HepG2 (cell line): Measurements from ENCODE around the gene IKZF3. TPM values are rescaled to one million over a fixed set of nuclear protein-coding genes. Genes with fewer than 3 reads are reported as not detected.
A peak's percentile ranks its signal among the peaks of the same experiment; 100 is the strongest.

ENCODE experiments used
- HMGA1 ChIP-seq: sonication (generic); formaldehyde crosslinking; conservative IDR thresholded peaks from 2 replicates; pipeline ENCODE4 v1.4.0; 2020; ENCODE audit warnings: missing genetic modification reagents
- KAT2B ChIP-seq: fragments of 150-350 bp; IDR thresholded peaks from 2 replicates; pipeline ENCODE4 v1.6.1; 2014; ENCODE audit warnings: low read depth, low read length, borderline replicate concordance
- KLF12 ChIP-seq: sonication (generic); formaldehyde crosslinking; IDR thresholded peaks from 2 replicates; pipeline ENCODE4 v1.4.0; 2020; ENCODE audit warnings: missing genetic modification reagents, borderline replicate concordance
- SALL1 ChIP-seq: sonication (generic); formaldehyde crosslinking; IDR thresholded peaks from 2 replicates; pipeline ENCODE4 v1.8.0; 2022; ENCODE audit warnings: mild to moderate bottlenecking, missing genetic modification reagents
- TBL1XR1 ChIP-seq: fragments of 150-350 bp; IDR thresholded peaks from 2 replicates; pipeline ENCODE4 v1.6.1; 2014; ENCODE audit warnings: borderline replicate concordance, low read length; ENCODE audit not compliant: partially characterized antibody
- U2AF1 ChIP-seq: fragments of 200-400 bp; formaldehyde crosslinking; optimal IDR thresholded peaks from 2 replicates; pipeline ENCODE3; 2017; ENCODE audit warnings: mild to moderate bottlenecking, low read depth, low read length
- ZKSCAN1 ChIP-seq: fragments of 150-350 bp; IDR thresholded peaks from 2 replicates; pipeline ENCODE4 v1.6.1; 2014; ENCODE audit warnings: low read length
- ZNF629 ChIP-seq: sonication (generic); formaldehyde crosslinking; conservative IDR thresholded peaks from 2 replicates; pipeline ENCODE4 v1.5.0; 2020; ENCODE audit warnings: missing genetic modification reagents
- ZSCAN21 ChIP-seq: sonication (generic); formaldehyde crosslinking; IDR thresholded peaks from 2 replicates; pipeline ENCODE4 v1.8.0; 2022; ENCODE audit warnings: mild to moderate bottlenecking, missing genetic modification reagents, moderate library complexity, borderline replicate concordance
- polyA plus RNA-seq, 8 experiments: library from polyadenylated mRNA; depleted of rRNA in 3 of 8; stranded (reverse) in 7 of 8; unstranded in 1 of 8; fragments of >200 nt; fragmentation: Illumina TruSeq in 4 of 8; extraction: Trizol in 4 of 8; gene quantifications; 2 replicates each; pipeline versions ENCODE4 v1.2.1 to v1.2.3, GENCODE V29; 2011 to 2016; ENCODE audit warnings: low read depth in 4 of 8, missing spikeins in 1 of 8, mixed read lengths in 1 of 8; ENCODE audit not compliant: insufficient read depth in 1 of 8
- total RNA-seq, 5 experiments: library from RNA; depleted of rRNA; stranded (reverse); fragments of >200 nt; fragmentation: Illumina TruSeq; extraction: Trizol; gene quantifications; 2 replicates each; pipeline ENCODE4 v1.2.3, GENCODE V29; 2016; ENCODE audit warnings: low read depth in 1 of 5
- TF ChIP-seq, protein P1 (sequence below): IDR thresholded peaks from 2 replicates; pipeline ENCODE4 v1.6.1; 2012; ENCODE audit warnings: low read length, improper control_type of control experiment
- TF ChIP-seq, protein P2 (sequence below): sonication (generic); formaldehyde crosslinking; IDR thresholded peaks from 2 replicates; pipeline ENCODE4 v1.4.0; 2020; ENCODE audit warnings: missing genetic modification reagents, mild to moderate bottlenecking, borderline replicate concordance
- TF ChIP-seq, protein P3 (sequence below), 2 experiments: sonication (generic) in 1 of 2; formaldehyde crosslinking in 1 of 2; IDR thresholded peaks; 2 replicates each; pipeline versions ENCODE4 v1.6.1 to v1.9.0; 2014 to 2022; ENCODE audit warnings: antibody characterized with exemption in 1 of 2, borderline replicate concordance in 1 of 2, inconsistent platforms in 1 of 2, low read depth in 1 of 2, missing genetic modification reagents in 1 of 2
- TF ChIP-seq, protein P4 (sequence below): sonication (generic); formaldehyde crosslinking; IDR thresholded peaks from 2 replicates; pipeline ENCODE4 v1.4.0; 2020; ENCODE audit warnings: missing genetic modification reagents, borderline replicate concordance

IKZF3 gene
- total and polyA plus RNA-seq, 2 of the 13 experiments (the other 11 are each of a cell fraction or from before 2014, with no cell fraction given) = not detected

DNA sequence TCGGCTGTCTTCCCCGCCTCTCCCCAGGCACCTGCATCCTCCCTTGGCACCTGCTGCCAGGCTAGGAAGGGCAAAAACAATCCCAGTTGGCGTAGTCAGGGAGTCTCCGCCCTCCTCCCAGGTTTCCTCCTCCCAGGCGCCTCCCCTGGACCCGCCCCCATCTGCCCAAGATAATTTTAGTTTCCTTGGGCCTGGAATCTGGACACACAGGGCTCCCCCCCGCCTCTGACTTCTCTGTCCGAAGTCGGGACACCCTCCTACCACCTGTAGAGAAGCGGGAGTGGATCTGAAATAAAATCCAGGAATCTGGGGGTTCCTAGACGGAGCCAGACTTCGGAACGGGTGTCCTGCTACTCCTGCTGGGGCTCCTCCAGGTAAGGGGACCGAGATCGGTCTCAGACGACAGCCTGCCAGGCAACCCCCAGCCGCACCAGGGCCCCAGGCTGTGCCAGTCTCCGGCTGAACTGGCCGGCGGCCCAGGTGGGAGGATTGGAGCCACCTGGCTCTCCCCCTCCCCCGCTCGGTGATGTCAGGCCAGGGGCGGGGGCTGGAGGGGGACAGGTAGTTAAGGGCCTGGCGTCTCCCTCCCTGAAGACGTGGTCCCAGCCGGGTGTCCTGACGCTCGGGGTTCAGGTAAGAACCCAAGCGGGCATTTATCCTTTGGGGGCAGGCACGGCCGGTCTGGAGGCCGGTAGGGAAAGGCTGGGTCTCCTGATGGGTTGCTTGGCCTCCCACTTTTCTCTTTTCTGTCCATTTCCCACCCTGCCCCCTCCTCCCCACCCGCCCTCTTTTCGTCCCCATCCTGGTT lies 126.1 kb downstream of the IKZF3 start, which contains the start of gene GRB7 (continued):
- TF ChIP-seq ZNF629 (CRISPR knock-in tag) (0 out of 2 replicates have a peak, but pooled peaks have one; percentile 15), KLF12 (CRISPR knock-in tag) (peak; percentile 85), SALL1 (CRISPR knock-in tag) (peak; percentile 38), HMGA1 (no peak), TBL1XR1 (peak; percentile 28), KAT2B (no peak), U2AF1 (peak; percentile 29), ZKSCAN1 (no peak), ZSCAN21 (peak; percentile 58; the same call in 1 of the 2 replicates)
- TF ChIP-seq, protein P1, sequence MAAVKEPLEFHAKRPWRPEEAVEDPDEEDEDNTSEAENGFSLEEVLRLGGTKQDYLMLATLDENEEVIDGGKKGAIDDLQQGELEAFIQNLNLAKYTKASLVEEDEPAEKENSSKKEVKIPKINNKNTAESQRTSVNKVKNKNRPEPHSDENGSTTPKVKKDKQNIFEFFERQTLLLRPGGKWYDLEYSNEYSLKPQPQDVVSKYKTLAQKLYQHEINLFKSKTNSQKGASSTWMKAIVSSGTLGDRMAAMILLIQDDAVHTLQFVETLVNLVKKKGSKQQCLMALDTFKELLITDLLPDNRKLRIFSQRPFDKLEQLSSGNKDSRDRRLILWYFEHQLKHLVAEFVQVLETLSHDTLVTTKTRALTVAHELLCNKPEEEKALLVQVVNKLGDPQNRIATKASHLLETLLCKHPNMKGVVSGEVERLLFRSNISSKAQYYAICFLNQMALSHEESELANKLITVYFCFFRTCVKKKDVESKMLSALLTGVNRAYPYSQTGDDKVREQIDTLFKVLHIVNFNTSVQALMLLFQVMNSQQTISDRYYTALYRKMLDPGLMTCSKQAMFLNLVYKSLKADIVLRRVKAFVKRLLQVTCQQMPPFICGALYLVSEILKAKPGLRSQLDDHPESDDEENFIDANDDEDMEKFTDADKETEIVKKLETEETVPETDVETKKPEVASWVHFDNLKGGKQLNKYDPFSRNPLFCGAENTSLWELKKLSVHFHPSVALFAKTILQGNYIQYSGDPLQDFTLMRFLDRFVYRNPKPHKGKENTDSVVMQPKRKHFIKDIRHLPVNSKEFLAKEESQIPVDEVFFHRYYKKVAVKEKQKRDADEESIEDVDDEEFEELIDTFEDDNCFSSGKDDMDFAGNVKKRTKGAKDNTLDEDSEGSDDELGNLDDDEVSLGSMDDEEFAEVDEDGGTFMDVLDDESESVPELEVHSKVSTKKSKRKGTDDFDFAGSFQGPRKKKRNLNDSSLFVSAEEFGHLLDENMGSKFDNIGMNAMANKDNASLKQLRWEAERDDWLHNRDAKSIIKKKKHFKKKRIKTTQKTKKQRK = no peak
- TF ChIP-seq, protein P2, sequence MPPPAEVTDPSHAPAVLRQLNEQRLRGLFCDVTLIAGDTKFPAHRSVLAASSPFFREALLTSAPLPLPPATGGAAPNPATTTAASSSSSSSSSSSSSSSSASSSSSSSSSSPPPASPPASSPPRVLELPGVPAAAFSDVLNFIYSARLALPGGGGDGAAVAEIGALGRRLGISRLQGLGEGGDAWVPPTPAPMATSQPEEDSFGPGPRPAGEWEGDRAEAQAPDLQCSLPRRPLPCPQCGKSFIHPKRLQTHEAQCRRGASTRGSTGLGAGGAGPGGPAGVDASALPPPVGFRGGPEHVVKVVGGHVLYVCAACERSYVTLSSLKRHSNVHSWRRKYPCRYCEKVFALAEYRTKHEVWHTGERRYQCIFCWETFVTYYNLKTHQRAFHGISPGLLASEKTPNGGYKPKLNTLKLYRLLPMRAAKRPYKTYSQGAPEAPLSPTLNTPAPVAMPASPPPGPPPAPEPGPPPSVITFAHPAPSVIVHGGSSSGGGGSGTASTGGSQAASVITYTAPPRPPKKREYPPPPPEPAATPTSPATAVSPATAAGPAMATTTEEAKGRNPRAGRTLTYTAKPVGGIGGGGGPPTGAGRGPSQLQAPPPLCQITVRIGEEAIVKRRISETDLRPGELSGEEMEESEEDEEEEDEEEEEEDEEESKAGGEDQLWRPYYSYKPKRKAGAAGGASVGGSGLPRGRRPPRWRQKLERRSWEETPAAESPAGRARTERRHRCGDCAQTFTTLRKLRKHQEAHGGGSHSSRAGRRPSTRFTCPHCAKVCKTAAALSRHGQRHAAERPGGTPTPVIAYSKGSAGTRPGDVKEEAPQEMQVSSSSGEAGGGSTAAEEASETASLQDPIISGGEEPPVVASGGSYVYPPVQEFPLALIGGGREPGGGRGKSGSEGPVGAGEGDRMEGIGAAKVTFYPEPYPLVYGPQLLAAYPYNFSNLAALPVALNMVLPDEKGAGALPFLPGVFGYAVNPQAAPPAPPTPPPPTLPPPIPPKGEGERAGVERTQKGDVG (CRISPR knock-in tag) = no peak
- TF ChIP-seq, protein P3, sequence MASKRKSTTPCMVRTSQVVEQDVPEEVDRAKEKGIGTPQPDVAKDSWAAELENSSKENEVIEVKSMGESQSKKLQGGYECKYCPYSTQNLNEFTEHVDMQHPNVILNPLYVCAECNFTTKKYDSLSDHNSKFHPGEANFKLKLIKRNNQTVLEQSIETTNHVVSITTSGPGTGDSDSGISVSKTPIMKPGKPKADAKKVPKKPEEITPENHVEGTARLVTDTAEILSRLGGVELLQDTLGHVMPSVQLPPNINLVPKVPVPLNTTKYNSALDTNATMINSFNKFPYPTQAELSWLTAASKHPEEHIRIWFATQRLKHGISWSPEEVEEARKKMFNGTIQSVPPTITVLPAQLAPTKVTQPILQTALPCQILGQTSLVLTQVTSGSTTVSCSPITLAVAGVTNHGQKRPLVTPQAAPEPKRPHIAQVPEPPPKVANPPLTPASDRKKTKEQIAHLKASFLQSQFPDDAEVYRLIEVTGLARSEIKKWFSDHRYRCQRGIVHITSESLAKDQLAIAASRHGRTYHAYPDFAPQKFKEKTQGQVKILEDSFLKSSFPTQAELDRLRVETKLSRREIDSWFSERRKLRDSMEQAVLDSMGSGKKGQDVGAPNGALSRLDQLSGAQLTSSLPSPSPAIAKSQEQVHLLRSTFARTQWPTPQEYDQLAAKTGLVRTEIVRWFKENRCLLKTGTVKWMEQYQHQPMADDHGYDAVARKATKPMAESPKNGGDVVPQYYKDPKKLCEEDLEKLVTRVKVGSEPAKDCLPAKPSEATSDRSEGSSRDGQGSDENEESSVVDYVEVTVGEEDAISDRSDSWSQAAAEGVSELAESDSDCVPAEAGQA (IDR thresholded peaks at IDR 0.05; ENCODE audit: low read depth) = no peak
- TF ChIP-seq, protein P3 (CRISPR knock-in tag; IDR thresholded peaks at IDR 0.05; ENCODE audit: borderline replicate concordance) = peak; percentile 45; the same call in 1 of the 2 replicates
- TF ChIP-seq, protein P4, sequence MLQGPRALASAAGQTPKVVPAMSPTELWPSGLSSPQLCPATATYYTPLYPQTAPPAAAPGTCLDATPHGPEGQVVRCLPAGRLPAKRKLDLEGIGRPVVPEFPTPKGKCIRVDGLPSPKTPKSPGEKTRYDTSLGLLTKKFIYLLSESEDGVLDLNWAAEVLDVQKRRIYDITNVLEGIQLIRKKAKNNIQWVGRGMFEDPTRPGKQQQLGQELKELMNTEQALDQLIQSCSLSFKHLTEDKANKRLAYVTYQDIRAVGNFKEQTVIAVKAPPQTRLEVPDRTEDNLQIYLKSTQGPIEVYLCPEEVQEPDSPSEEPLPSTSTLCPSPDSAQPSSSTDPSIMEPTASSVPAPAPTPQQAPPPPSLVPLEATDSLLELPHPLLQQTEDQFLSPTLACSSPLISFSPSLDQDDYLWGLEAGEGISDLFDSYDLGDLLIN (CRISPR knock-in tag) = no peak
